ENCODE results near the gene CTNNAL1. TPM values are rescaled to one million over a fixed set of nuclear protein-coding genes. Genes with fewer than 3 reads are reported as not detected.
"Not testable (repeated sequence)": the region's sequence is repeated elsewhere in the genome, so short reads cannot be mapped to it uniquely, and the experiment has no call there.

The CTNNAL1 gene
- total RNA-seq, 1 donor from 2014 or later: 44.9 TPM

DNA sequence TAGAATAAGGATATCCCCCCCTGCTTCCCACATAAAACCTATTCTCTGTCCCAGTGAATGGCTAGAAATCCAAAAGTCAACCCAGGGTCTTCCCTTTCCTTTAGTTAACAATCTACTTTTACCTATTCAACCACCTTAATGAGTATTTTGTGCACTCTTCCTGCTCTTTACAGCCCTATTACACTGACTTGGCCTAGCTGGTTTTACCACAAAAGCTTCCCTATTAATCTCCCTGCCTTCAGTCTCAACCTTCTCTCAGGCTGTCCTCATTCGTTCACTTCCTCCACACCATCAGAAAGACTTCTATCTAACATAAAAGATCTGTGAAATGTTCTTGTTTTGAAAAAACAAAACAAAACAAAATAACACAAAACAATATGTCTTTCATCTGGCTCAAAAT is 16.2 kb downstream of the CTNNAL1 start:
- DNase-seq (ENCODE audit: extremely low read depth, low read depth, low spot score): no peak

DNA sequence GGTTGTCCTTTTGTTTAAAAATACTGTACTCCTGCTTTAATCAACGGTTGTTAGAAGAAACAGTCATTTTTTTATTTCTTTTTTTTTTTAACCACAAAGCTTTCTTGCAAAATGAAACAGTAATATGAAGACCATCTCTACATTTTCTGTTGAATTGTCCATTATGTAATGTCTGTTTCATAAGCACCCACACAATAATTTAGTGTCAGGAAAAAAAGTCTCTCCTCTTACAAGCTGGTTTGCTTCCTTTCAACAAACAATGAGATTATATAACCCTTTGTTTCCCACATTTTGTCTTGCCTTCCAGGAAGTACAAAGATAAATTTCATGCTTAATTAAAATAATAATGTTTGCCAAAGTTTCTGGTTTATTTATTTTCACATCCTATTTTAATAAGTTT is 16.7 kb downstream of the CTNNAL1 start:
- DNase-seq (ENCODE audit: extremely low read depth, low read depth, low spot score): no peak

DNA sequence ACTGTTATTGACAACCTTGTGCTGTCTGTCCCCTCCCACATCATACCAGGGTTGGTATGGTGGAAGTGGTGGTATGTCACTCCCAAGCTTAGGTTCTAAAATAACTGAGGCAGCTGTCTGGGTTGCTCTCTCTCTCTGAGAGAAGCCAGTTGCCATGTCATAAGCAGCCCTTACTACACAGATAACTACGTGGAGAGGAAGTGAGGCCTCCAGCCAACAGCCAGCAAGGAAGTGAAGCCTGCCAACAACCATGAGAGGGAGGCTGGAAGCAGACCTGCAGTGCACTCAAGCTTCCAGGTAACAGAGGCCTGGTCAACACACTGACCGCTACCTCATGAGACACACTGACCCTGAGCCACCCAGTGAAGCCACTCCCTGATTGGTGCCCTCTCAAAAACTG is 18.6 kb downstream of the CTNNAL1 start:
- DNase-seq (ENCODE audit: extremely low read depth, low read depth, low spot score): peak; percentile 69

DNA sequence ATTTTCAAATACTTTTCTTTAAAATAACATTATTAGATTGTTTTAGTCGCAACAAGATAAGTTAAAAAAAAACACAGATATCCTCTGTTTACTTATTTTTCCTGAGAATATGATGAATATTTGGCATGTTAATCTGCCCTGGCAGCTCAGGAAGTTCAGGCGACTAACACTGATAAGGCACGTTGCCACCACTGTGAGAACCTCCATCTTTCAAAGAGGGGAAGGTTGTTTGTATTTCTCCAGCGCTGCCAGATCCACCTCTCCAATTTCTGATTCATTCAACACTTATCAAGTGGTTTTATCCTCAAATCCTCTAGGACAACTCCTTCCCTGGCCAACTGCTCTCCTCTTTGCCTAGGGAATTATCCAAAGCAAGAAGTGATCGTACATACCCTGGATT is 21.8 kb downstream of the CTNNAL1 start:
- peak; percentile 51 for DNase-seq (ENCODE audit: extremely low read depth, low read depth, low spot score)

DNA sequence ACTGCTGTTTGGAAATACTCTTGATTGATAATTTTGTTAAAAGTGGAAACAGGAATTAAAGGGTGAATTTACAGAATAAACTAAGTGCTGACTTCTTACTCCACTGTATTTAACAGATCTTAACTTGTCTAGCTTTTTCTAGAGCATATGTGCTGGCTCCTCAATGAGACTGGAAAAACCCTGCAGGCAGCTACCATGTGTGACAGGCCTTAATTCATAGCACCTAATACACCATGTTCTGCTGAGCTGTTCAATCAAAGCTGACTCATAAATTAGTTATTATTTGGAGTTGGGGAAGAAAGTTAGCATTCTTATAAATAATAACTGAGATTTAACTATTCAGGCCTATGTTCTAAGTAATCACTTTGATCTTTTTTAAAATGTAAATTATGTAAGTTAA is 29.4 kb downstream of the CTNNAL1 start:
- no peak for DNase-seq (ENCODE audit: extremely low read depth, low read depth, low spot score)

DNA sequence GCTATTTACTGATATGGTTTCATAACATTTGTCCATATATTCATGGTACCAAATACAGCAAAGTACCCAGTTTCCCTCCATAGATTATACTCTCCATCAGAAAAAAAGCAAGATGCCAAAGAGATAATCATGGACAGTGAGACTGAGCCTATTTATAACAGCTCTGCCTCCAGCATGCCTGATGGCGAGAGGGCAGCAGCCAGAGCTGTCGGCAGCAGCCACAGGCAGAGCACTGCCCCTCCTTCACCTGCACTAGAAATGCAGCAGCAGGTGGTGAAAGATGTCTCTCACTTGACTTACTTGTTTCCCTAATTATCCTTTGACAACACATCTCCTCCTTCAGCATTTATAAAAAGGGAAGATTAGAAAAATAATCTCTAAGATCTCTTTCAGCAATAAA is 32.4 kb downstream of the CTNNAL1 start:
- no peak for DNase-seq (ENCODE audit: extremely low read depth, low read depth, low spot score)

DNA sequence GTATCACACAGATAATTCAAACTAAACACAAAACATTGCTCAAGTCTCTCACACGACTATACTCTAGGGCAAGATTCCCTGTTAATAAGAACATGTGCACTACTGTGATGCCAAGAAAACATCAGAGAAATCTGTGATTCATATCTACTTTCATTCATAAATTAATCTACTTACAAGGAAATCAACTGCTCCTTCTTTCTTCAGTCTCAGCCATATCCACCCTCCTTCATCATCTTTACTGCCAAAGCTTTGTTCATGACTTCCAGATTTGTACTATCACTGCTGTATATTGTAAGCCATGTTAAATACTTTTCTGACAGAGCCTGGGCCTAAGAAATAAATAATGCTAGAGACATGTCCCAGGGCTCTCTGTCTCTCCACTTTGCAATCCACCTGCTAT is 35.1 kb downstream of the CTNNAL1 start:
- no peak for DNase-seq (ENCODE audit: extremely low read depth, low read depth, low spot score)

DNA sequence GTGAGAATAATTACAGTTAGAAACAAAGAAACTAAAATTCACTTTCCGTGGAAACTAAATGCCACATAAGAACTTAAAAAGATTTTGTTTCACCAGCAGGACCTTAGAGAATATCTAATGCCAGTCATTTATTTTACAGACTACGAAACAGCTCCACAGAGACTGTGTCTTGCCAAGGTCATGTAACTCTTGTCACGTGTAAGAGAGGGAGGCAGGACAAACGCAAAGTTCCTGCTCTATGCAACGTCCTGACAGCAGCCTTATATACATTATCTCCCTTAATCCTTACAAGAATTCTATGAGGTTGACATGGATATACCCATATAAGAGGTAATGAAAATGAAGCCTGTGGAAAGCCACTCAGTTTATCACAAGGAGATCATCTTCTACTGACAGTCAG is 39.4 kb downstream of the CTNNAL1 start:
- DNase-seq (ENCODE audit: extremely low read depth, low read depth, low spot score): no peak

DNA sequence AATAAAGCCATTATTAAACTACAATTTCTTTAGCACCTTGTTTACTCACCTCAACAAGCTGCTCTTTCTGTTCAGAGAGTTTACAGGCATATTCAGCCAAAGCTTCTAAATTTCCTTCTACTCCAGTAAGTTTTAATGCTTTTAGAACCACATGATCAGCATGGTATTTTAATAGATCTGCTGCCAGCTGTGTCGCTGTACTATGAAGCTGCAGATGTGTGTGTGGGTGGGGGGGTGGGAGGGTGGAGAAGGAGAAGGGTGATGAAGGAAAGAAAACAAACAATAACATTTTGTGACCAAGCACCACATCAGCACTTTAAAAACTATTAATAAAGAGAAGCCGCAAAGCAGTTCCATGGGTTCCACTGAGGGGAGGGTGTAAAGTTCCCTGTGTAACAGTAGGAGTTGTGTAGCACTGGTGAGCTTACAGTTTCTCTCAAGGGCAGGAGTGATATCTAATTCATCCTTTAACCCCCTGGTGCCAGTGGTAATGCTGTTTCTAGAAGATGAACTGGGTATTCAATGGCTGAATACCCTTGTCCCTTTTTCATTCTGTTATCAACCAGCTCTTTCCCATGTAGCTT is 40.6 kb downstream of the CTNNAL1 start:
- DNase-seq (ENCODE audit: extremely low read depth, low read depth, low spot score): no peak

DNA sequence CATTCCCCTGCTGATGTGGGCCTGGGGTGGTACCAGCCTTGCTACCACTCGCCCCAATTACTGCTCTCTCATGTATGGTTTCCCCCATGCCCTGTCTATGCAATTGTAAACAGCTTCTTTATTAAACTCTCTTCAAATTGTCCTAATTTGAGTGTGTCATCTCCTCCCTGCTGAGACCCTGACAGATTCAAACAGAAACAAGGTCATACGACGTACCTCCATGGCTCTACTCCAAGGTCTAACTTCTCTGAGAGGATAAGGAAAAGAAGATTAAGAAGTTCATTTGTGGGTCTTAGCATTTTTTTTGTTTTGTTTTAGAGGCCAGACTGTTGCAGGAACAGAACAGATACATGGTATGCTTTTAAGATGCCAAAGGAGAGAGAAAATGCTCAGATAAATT is 41.1 kb downstream of the CTNNAL1 start:
- DNase-seq (ENCODE audit: extremely low read depth, low read depth, low spot score): no peak

DNA sequence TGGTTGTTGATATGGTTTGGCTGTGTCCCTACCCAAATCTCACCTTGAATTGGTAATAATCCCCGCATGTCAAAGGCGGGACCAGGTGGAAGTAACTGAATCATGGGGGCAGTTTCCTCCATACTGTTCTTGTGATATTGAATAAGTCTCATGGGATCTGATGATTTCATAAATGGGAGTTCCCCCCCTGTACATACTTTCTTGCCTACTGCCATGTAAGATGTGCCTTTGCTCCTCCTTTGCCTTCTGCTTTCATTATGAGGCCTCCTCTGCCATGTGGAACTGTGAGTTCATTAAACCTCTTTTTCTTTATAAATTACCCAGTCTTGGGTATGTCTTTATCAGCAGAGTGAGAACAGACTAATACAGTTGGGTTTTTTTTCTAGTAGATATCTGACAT is 41.9 kb downstream of the CTNNAL1 start:
- DNase-seq (ENCODE audit: extremely low read depth, low read depth, low spot score): not testable (repeated sequence)

DNA sequence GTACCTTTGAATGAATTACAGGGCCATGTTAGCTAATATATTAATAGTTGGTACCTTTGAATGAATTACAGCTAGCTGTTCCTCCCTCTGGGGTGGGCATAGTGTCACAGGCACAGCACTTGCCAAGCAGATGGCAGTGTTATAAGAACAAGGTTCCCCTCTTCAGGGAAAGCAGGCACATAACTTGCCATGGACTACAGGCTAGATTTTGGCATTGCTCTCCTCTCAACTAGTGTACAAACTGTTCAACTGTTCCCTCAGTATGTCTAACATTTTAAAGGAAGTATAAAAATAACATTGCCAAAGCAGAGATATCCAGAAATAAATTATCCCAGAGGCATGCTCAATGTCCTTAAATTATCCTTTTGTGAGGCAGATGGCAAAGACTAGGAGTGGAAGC is 45.4 kb downstream of the CTNNAL1 start:
- no peak for DNase-seq (ENCODE audit: extremely low read depth, low read depth, low spot score)

DNA sequence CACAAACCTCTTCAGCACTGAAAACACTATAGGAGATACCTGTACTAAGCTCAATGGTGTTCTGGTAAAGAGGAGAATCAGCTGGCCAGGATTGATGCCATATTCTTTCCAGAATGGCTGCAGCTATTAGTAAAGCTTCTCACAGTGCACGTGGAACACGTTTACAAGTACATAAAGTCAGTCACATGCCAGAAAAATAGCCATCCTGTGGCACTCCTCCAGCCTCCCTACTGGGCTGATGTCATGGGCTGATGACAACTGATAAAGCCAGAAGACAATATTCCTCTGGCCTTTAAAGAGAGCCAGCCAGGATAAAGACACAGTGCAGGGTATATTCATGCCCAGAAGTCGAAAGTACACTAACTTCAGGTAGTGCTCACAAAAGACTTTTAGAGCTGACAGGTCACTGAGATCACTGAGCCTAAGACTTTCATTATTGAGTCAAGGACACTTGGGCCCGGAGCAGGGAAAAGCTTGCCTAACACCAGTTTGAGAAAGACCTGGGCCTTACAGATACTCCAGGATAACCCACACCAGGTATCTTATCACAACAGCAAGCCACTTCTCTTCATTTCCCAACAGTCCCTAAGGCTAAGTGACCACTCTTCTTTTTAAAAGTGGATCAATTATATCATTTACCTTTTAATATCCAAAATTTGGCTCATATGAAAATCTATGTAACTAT is 49.7 kb downstream of the CTNNAL1 start:
- DNase-seq (ENCODE audit: extremely low read depth, low read depth, low spot score): no peak

DNA sequence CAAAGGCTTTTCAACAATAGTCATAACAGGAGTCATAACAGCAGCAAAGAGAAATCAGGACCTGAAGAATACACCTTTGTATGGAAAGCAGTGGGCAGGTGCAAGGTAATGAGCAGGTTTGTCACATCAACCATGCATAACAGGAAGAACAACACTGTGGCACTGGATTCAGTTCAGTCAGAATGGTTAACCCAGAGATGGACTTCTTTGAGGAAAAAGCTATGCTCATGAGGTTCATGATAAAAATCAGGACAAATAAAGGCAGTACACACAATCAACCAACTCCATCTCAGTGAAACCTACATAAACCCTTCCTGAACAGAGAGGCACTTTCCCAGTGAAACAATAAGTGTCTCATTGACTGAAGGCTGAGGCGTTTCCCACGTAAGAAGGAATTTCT is 52.1 kb downstream of the CTNNAL1 start:
- DNase-seq (ENCODE audit: extremely low read depth, low read depth, low spot score): no peak

DNA sequence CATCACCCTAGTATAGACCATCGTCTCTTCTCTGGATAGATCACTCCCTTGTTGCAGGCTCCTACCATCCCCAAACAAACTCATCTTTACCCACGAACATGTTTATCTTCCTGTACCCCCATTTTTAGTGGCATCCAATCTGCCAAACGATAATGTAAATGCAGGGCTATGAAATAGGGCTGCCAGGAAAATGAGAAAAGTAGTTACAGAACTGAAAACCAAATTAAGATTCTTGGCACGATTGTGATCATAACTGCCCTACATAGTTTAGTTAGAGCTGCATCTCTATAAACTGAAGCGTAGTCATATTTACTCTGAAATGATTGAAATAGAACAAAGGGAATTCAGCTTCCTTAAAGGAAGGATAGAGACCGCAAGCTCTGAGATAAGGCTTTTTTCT is 53.0 kb downstream of the CTNNAL1 start:
- DNase-seq (ENCODE audit: extremely low read depth, low read depth, low spot score): no peak

DNA sequence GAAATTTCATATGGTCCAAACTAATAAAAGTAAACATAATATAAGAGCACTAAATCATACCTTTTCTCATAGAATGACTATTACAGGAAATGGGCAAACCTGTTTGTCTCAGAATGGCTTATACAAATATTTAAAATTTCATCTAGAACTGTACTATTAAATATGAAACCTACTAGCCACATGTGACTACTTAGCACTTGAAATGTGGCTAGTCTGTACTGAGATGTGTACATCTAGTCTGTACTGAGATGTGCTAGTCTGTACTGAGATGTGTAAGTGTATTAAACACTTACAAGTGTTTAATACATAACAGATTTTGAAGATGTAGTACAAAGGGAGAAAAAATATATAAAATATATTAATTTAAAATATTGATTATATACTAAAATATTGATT is 56.7 kb downstream of the CTNNAL1 start:
- no peak for DNase-seq (ENCODE audit: extremely low read depth, low read depth, low spot score)

DNA sequence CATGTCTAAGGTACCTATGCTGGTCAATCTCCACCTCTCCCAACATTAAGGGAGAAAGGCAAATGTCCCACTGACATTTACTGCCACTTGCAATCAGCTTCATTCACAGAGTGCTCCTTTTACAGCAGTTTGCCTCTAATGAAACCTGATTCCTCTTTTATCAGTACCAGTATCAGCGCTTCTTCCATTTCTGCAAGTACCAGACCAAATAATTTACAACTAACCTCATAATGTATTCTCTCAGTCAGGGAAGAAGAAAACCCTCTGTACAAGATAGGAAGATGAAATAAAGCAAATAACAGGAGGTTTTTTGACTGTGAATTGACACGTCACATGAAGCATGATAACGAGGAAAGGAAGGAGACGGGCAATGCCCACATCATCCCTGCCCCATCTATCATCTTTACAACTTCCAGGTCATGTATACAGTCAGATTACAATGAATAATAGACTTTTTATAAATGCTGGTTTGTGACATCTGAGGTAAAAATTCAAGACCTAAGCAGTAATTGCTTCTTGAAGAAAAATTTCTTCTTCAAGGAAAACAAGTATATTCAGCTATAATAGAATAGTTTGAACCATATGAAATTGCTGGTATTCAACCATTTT is 57.2 kb downstream of the CTNNAL1 start:
- no peak for DNase-seq (ENCODE audit: extremely low read depth, low read depth, low spot score)

DNA sequence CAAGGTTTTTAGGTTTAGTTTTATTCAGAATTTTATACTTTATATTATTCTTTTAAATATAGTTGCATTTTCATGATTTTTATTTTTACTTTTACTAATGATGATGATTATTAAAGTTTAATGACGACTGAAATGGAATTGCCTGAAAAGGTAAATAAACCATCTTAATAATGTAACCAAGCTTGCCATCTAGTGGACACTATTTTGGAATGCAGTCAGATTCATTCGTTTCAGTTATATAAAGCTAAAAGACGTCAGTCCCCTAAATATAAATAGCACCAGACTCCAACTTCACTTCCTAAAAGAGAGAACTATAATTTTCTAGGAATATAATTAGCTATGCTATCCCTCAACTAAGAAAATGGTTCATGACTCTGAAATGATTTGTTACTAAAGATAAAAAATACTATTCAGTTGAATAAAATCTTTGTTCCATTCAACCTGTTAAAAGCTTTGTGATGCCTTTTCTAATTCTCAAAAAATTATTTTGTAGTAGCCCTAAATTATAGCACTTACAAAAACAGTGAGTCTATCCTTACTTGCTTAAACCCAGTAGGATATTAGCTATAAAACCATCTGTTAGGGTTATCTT is 59.2 kb downstream of the CTNNAL1 start:
- peak; percentile 52 for DNase-seq (ENCODE audit: extremely low read depth, low read depth, low spot score)

DNA sequence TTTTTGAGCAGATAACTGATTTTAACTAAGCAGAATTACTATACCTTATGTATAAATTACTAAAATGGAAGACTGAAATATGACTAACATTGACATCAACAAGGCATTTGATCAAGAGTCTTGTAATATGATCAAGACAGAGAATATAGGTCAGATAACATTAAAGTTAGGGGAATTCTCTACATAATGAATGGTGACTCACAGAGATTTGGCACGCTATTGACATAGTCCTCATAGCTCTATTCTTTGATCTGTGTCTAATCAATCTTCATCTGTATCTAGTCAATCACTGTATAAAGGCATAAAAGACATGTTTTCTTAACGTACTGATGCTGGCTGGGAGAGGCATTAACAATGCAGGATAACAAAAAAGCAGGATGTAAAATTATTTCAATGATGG is 61.7 kb downstream of the CTNNAL1 start:
- DNase-seq (ENCODE audit: extremely low read depth, low read depth, low spot score): no peak

DNA sequence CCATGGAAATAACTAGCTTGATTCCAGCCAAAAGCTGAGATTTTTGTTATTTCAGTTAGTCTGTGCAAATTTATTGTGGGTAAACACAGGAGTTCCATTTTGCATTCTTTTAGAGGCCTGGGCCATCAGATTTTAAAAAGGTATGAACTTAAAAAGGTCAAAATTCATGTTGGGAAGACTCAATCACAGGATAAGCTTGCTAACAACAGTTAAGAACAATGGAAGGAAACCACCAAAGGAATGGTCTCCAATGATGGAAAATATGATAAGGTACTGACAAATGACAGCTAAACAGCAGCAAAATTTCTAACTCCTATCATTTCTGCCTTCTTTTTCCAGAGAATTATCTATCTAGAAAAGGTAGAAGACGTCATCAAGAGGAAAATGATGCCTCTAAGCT is 63.1 kb downstream of the CTNNAL1 start:
- peak; percentile 62 for DNase-seq (ENCODE audit: extremely low read depth, low read depth, low spot score)

DNA sequence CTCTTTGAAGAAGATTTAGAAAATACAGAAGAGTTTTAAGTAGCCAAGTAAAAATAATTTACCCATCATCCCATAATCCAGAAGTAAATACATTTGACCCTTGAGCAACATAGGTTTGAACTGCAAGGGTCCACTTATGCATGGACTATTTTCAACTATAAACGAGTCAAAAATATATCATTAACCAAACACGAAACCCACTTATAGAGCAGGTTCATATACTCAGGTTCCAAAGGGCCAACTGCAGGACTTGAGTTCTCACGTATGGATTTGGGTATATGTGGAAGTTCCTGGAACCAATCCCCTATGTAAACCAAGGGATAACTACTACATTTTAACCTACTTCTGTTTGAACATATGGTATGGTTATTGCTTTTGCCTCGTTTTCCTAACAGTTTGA is 73.3 kb downstream of the CTNNAL1 start:
- no peak for DNase-seq (ENCODE audit: extremely low read depth, low read depth, low spot score)

All from glomerular endothelial cell (primary cell).